Vagina (tissue), 2 donors: Measurements from ENCODE around the gene FAM118B. TPM values are rescaled to one million over a fixed set of nuclear protein-coding genes. Genes with fewer than 3 reads are reported as not detected.

Source experiments
- DNase-seq, 2 donors: peaks; one replicate each; pipeline ENCODE4 v3.0.0-alpha.2; 2017; ENCODE audit errors: extremely low spot score in 2 of 2
- H3K27ac ChIP-seq: fragments of 200-600 bp; sonication (generic); one replicate; pipeline ENCODE4 v1.5.1; 2019
- H3K27me3 ChIP-seq: fragments of 200-600 bp; sonication (generic); one replicate; pipeline ENCODE4 v1.5.1; 2019
- H3K36me3 ChIP-seq, 2 donors: fragments of 200-600 bp; sonication (generic); one replicate each; pipeline ENCODE4 v1.5.1; 2017 to 2019
- H3K4me1 ChIP-seq: fragments of 200-600 bp; sonication (generic); one replicate; pipeline ENCODE4 v1.5.1; 2019
- H3K4me3 ChIP-seq, 2 donors: fragments of 200-600 bp; sonication (generic); 1 replicate in 1 of 2; 2 replicates in 1 of 2; pipeline ENCODE4 v1.5.1; 2016 to 2019
- H3K9me3 ChIP-seq: fragments of 200-600 bp; sonication (generic); one replicate; pipeline ENCODE4 v1.5.1; 2019
- CTCF ChIP-seq, 3 experiments: fragments of 450-650 bp in 2 of 3; fragments of 200-600 bp in 1 of 3; sonication (generic) in 1 of 3; IDR thresholded peaks; one replicate each; pipeline ENCODE4 v1.5.1; 2017 to 2019; ENCODE audit warnings: antibody characterized with exemption in 3 of 3, mild to moderate bottlenecking in 2 of 3, moderate library complexity in 2 of 3
- POLR2A ChIP-seq, 2 donors: fragments of 450-650 bp; IDR thresholded peaks; one replicate each; pipeline ENCODE4 v1.6.1; 2017; ENCODE audit warnings: antibody characterized with exemption in 2 of 2, mild to moderate bottlenecking in 2 of 2, moderate library complexity in 2 of 2
- POLR2AphosphoS5 ChIP-seq, 2 donors: sonication (generic); formaldehyde crosslinking; IDR thresholded peaks; one replicate each; pipeline ENCODE4 v1.9.0; 2017; ENCODE audit warnings: antibody characterized with exemption in 2 of 2, mild to moderate bottlenecking in 2 of 2, low read depth in 1 of 2; ENCODE audit not compliant: insufficient read depth in 1 of 2
- intact Hi-C: fragments of 100-400 bp; cut with DNase I; formaldehyde crosslinking; loops from one replicate; pipeline ENCODE4 v1.15.1; 2023
- total RNA-seq: library from RNA; depleted of rRNA; stranded (reverse); fragments of >200 nt; gene quantifications from one replicate; pipeline ENCODE4 v1.2.3, GENCODE V29; 2016

FAM118B gene
- total RNA-seq, 1 donor from 2014 or later = 14.7 TPM

- peaks cover 0 to 52% of the 10 kb centered on the region in 2 donors for H3K36me3 ChIP-seq
- peaks cover 14% of the 10 kb centered on the region for H3K4me1 ChIP-seq
- H3K9me3 ChIP-seq = no peaks in the 10 kb centered on the region
- no peaks in the 10 kb centered on the region for H3K27me3 ChIP-seq
- no peak for DNase-seq
- H3K27ac ChIP-seq = no peak overlapping the region
- intact Hi-C loops = loop anchor here (10.0 kb wide), 1 partner anchor 49 kb away; the partner anchor contains the start of genes FAM118B and RPUSD4
- TF ChIP-seq POLR2AphosphoS5 (IDR thresholded peaks at IDR 0.05; ENCODE audit: insufficient read depth in 1 of 2, low read depth in 1 of 2) (no peak), CTCF (IDR thresholded peaks at IDR 0.05) (no peak), POLR2A (IDR thresholded peaks at IDR 0.05) (no peak)
- no peak overlapping the region for H3K4me3 ChIP-seq
These were observed 51.9 kb downstream of the FAM118B start for GRCh38 chr11:126263489-126263888.

GRCh38 chr11:126265811-126266210, 54.2 kb downstream of the FAM118B start:
- no peak overlapping the region for H3K4me3 ChIP-seq
- intact Hi-C loops = loop anchor here (10.0 kb wide), 1 partner anchor 51 kb away; the partner anchor contains the start of genes FAM118B and RPUSD4
- no peaks in the 10 kb centered on the region for H3K27me3 ChIP-seq
- DNase-seq = no peak
- TF ChIP-seq POLR2AphosphoS5 (IDR thresholded peaks at IDR 0.05; ENCODE audit: insufficient read depth in 1 of 2, low read depth in 1 of 2) (no peak), POLR2A (IDR thresholded peaks at IDR 0.05) (no peak), CTCF (IDR thresholded peaks at IDR 0.05) (no peak)
- H3K4me1 ChIP-seq = peaks cover 21% of the 10 kb centered on the region
- no peak overlapping the region for H3K27ac ChIP-seq
- H3K9me3 ChIP-seq = no peaks in the 10 kb centered on the region
- H3K36me3 ChIP-seq = peaks cover 0 to 52% of the 10 kb centered on the region in 2 donors

- DNase-seq = no peak
- H3K9me3 ChIP-seq = no peaks in the 10 kb centered on the region
- peaks cover 0 to 45% of the 10 kb centered on the region in 2 donors for H3K36me3 ChIP-seq
- TF ChIP-seq CTCF (IDR thresholded peaks at IDR 0.05) (no peak), POLR2AphosphoS5 (IDR thresholded peaks at IDR 0.05; ENCODE audit: insufficient read depth in 1 of 2, low read depth in 1 of 2) (no peak), POLR2A (IDR thresholded peaks at IDR 0.05) (no peak)
- H3K4me1 ChIP-seq = peaks cover 21% of the 10 kb centered on the region
- H3K27ac ChIP-seq = peak overlapping the region; percentile 92
- peak overlapping the region; percentile 87 to 92 for H3K4me3 ChIP-seq
- intact Hi-C loops = loop anchor here (10.0 kb wide), 1 partner anchor 53 kb away; the partner anchor contains the start of genes FAM118B and RPUSD4
- no peaks in the 10 kb centered on the region for H3K27me3 ChIP-seq
These were observed 56.1 kb downstream of the FAM118B start for GRCh38 chr11:126267650-126268049.

GRCh38 chr11:126268361-126268707, 56.8 kb downstream of the FAM118B start:
- peaks cover 0 to 38% of the 10 kb centered on the region in 2 donors for H3K36me3 ChIP-seq

More at GRCh38 chr11:126268361-126268707, 56.8 kb downstream of the FAM118B start:
- intact Hi-C loops = loop anchor here (10.0 kb wide), 1 partner anchor 54 kb away; the partner anchor contains the start of genes FAM118B and RPUSD4
- no peaks in the 10 kb centered on the region for H3K9me3 ChIP-seq
- peaks cover 21% of the 10 kb centered on the region for H3K4me1 ChIP-seq
- H3K27ac ChIP-seq = peak overlapping the region; percentile 92
- no peaks in the 10 kb centered on the region for H3K27me3 ChIP-seq
- H3K4me3 ChIP-seq = peak overlapping the region; percentile 87 to 92
- DNase-seq = no peak
- TF ChIP-seq POLR2AphosphoS5 (IDR thresholded peaks at IDR 0.05; ENCODE audit: insufficient read depth in 1 of 2, low read depth in 1 of 2) = no peak
- no peak for TF ChIP-seq POLR2A (IDR thresholded peaks at IDR 0.05)
- no peak for TF ChIP-seq CTCF (IDR thresholded peaks at IDR 0.05)
